ENCODE measurements around the gene ACTL6B. TPM values are rescaled to one million over a fixed set of nuclear protein-coding genes. Genes with fewer than 3 reads are reported as not detected.

Gene ACTL6B
- polyA plus RNA-seq, 2 of the 4 experiments (the other 2 are of a cell fraction) = not detected

DNA sequence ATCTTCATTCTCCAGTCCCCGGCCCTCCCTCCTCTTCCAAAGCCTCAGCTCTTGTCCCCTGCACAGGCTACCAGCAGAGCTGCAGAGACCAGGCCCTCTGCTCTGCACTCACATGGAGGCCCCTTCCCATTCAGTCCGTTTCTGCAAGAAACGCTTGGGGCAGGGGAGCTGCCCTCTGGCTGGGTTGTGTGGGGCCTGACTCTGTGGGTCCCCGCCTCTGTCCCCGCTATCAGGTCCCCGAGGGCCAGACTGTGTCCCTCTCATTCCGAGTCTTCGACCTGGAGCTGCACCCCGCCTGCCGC lies 52.6 kb downstream of the ACTL6B start:
- WGBS (ENCODE audit: missing lambda C conversion rate) = 70% methylated on average over 10 of the region's 10 CpGs
- 0 out of 3 replicates have a peak, but pooled peaks cover 8% of the 10 kb centered on the region for H3K4me1 ChIP-seq
- ChIA-PET CTCF (interaction anchor here (0.8 to 4.3 kb wide), 8 partner anchors 15 to 153 kb away, joined by 3 to 16 read pairs (median 6); no protein-coding TSS in a partner anchor), POLR2A (interaction anchor here (0.5 to 1.9 kb wide), 2 partner anchors 9 to 10 kb away, joined by 4 to 5 read pairs; partner anchors contain the start of gene MOSPD3)
- H3K4me3 ChIP-seq = peak overlapping the region; percentile 74; the same call in 1 of the 3 replicates
- TF ChIP-seq ZNF302 (CRISPR knock-in tag; IDR thresholded peaks at IDR 0.05) (no peak), FOXS1 (CRISPR knock-in tag; IDR thresholded peaks at IDR 0.05) (no peak), HDAC2 (IDR thresholded peaks at IDR 0.05) (no peak), SREBF2 (IDR thresholded peaks at IDR 0.05) (no peak), POLR2A (IDR thresholded peaks at IDR 0.05; ENCODE audit: low read length) (no peak), JUNB (IDR thresholded peaks at IDR 0.05) (no peak), CBX8 (IDR thresholded peaks at IDR 0.05) (no peak), TP53 (CRISPR knock-in tag; IDR thresholded peaks at IDR 0.05) (no peak), CBX2 (IDR thresholded peaks at IDR 0.05; ENCODE audit: borderline replicate concordance, low read depth) (no peak), FOSL2 (IDR thresholded peaks at IDR 0.05) (no peak), FOSL2 (CRISPR knock-in tag; IDR thresholded peaks at IDR 0.05) (no peak), ESRRA (IDR thresholded peaks at IDR 0.05; ENCODE audit: borderline replicate concordance, low read length) (no peak), EHF (CRISPR knock-in tag; IDR thresholded peaks at IDR 0.05) (no peak), CHD2 (IDR thresholded peaks at IDR 0.05; ENCODE audit: low read length, partially characterized antibody) (no peak), HEYL (CRISPR knock-in tag; IDR thresholded peaks at IDR 0.05) (no peak), RARB (CRISPR knock-in tag; IDR thresholded peaks at IDR 0.05) (no peak), MAZ (IDR thresholded peaks at IDR 0.05; ENCODE audit: borderline replicate concordance, low read depth, low read length) (no peak)
- TF ChIP-seq, protein P1, sequence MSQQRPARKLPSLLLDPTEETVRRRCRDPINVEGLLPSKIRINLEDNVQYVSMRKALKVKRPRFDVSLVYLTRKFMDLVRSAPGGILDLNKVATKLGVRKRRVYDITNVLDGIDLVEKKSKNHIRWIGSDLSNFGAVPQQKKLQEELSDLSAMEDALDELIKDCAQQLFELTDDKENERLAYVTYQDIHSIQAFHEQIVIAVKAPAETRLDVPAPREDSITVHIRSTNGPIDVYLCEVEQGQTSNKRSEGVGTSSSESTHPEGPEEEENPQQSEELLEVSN (IDR thresholded peaks at IDR 0.05; ENCODE audit: borderline replicate concordance, low read depth) = no peak
- H3K27ac ChIP-seq = peak overlapping the region; percentile 84 to 86; a peak in 4 of 6 replicates
- DNase-seq (ENCODE audit: low read depth in 1 of 2, low spot score in 1 of 2) = no peak
- ATAC-seq = no peak
- H3K4me2 ChIP-seq = peak overlapping the region; percentile 100
- FAIRE-seq = no peak
- no peaks in the 10 kb centered on the region for H3K9me3 ChIP-seq

DNA sequence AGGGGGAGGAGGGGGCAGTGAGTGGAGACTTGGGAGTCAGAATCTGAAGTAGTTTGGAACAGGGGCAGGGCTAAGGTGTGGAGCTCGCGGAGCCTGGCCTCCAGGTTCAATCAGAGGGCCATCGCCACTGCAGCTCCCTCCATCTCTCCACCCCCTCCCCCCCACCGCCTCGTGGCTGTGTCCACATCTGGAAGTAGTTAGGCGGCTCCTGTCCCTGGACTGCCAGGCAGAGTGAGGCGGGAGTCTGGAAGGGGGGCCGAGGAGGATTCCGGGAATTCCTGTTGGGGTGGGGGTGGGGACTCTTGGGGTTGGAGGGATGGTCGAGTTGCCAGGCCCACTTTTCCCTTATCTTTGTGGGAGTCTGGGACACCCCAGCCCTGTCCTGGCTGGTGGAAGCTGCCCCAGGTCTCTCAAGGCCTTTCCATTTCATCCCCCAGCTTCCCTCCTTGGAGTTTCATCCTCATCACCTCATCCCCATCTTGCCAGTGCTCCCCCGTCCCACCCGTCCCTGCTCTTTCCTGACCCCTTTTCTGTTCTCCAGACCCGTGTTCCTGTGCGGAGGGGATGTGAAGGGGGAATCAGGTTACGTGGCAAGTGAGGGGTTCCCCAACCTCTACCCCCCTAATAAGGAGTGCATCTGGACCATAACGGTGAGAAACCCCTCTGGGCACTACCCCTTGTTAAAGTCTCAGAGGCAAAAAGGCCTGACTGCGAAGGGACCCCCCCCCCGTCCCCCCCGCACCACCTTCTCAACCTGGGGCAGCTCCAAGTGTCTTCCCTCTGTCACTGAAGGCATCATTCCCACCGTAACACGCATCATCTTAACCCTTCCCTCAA lies 53.1 kb downstream of the ACTL6B start:
- no peak for DNase-seq (ENCODE audit: low read depth in 1 of 2, low spot score in 1 of 2)
- Histone ChIP-seq H3K27ac (peak overlapping the region in 1 of 2 experiments; percentile 86; a peak in 2 of 6 replicates), H3K9me3 (no peaks in the 10 kb centered on the region), H3K4me3 (no peak overlapping the region), H3K4me1 (0 out of 3 replicates have a peak, but pooled peaks cover 8% of the 10 kb centered on the region), H3K4me2 (peak overlapping the region; percentile 100; the same call in 2 of the 3 replicates)
- TF ChIP-seq EHMT2 (IDR thresholded peaks at IDR 0.05; ENCODE audit: low read depth) (no peak), NR3C1 (IDR thresholded peaks at IDR 0.05) (no peak), EHF (CRISPR knock-in tag; IDR thresholded peaks at IDR 0.05) (no peak)
- ChIA-PET POLR2A (interaction anchor here (1.4 to 1.9 kb wide), 2 partner anchors 9 to 17 kb away, joined by 5 to 17 read pairs; partner anchors contain the start of genes FBXO24 and MOSPD3), CTCF (interaction anchor here (0.8 to 4.3 kb wide), 12 partner anchors 10 to 152 kb away, joined by 3 to 16 read pairs (median 4); no protein-coding TSS in a partner anchor)
- no peak for FAIRE-seq
- no peak for ATAC-seq
- 75% methylated on average over 21 of the region's 21 CpGs for WGBS (ENCODE audit: missing lambda C conversion rate)

DNA sequence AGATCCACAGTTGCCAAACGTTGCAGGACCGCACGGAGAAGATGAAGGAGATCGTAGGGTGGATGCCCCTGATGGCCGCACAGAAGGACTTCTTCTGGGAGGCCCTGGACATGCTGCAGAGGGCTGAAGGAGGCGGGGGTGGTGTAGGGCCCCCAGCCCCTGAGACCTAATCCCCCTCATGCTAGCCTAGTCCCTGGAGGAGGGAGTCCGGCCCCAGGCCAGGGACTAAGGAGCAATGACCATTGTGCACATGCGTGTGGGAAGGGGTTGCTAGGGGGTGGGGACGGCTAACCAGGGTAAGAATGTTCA lies 55.6 kb downstream of the ACTL6B start:
- H3K27ac ChIP-seq = no peak overlapping the region
- WGBS (ENCODE audit: missing lambda C conversion rate) = 88% methylated on average over 9 of the region's 9 CpGs
- FAIRE-seq (no peak), ATAC-seq (no peak), DNase-seq (ENCODE audit: low read depth in 1 of 2, low spot score in 1 of 2) (no peak)
- ChIA-PET POLR2A (no interaction called here), CTCF (interaction anchor here (1.5 kb wide), 1 partner anchor 41 kb away, joined by 6 read pairs; no protein-coding TSS in a partner anchor)
- no peak overlapping the region for H3K4me2 ChIP-seq
- no peak overlapping the region for H3K4me3 ChIP-seq
- no peak for TF ChIP-seq CBX2 (IDR thresholded peaks at IDR 0.05; ENCODE audit: borderline replicate concordance, low read depth)
- TF ChIP-seq ZC3H11A (IDR thresholded peaks at IDR 0.05) = no peak
- TF ChIP-seq, protein P2, sequence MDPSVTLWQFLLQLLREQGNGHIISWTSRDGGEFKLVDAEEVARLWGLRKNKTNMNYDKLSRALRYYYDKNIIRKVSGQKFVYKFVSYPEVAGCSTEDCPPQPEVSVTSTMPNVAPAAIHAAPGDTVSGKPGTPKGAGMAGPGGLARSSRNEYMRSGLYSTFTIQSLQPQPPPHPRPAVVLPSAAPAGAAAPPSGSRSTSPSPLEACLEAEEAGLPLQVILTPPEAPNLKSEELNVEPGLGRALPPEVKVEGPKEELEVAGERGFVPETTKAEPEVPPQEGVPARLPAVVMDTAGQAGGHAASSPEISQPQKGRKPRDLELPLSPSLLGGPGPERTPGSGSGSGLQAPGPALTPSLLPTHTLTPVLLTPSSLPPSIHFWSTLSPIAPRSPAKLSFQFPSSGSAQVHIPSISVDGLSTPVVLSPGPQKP (IDR thresholded peaks at IDR 0.05; ENCODE audit: low read depth, low read length) = no peak
- TF ChIP-seq RNF2 (IDR thresholded peaks at IDR 0.05; ENCODE audit: borderline replicate concordance, low read depth) = no peak
- no peak for TF ChIP-seq HOXB5 (CRISPR knock-in tag; IDR thresholded peaks at IDR 0.05)
- no peak for TF ChIP-seq KDM5A (IDR thresholded peaks at IDR 0.05)
- no peak for TF ChIP-seq MAFK (IDR thresholded peaks at IDR 0.05; ENCODE audit: partially characterized antibody)
- TF ChIP-seq ZSCAN20 (CRISPR knock-in tag; IDR thresholded peaks at IDR 0.05) = no peak
- TF ChIP-seq TFCP2L1 (CRISPR knock-in tag; IDR thresholded peaks at IDR 0.05) = no peak
- H3K4me1 ChIP-seq = 0 out of 3 replicates have a peak, but pooled peaks cover 4% of the 10 kb centered on the region
- H3K9me3 ChIP-seq = no peaks in the 10 kb centered on the region
